Calu3 (cell line): Measurements from ENCODE around the gene HRK. TPM values are rescaled to one million over a fixed set of nuclear protein-coding genes. Genes with fewer than 3 reads are reported as not detected.
"Not testable (repeated sequence)": the region's sequence is repeated elsewhere in the genome, so short reads cannot be mapped to it uniquely, and the experiment has no call there.

Experiments
- BruUV-seq: library from RNA; stranded (reverse); fragments of 400-500 nt; replicated peaks from 2 replicates; lab custom pipeline; 2021; lab: Mats Ljungman, UMichigan
- CTCF ChIA-PET: fragments of 300-600 bp; sonication (Branson Sonifier 250); formaldehyde crosslinking; loops from one replicate; lab custom pipeline; 2022; ENCODE audit warnings: antibody characterized with exemption; lab: Charles Lee
- DNase-seq: peaks from one replicate; pipeline ENCODE4 v3.0.0; 2022
- H3K27ac Mint-ChIP-seq: one replicate; pipeline ENCODE4 v1.8.0; 2022; ENCODE audit warnings: mixed read lengths; ENCODE audit not compliant: unreplicated experiment
- H3K27me3 Mint-ChIP-seq: one replicate; pipeline ENCODE4 v1.8.0; 2022; ENCODE audit warnings: mixed read lengths; ENCODE audit not compliant: unreplicated experiment
- H3K36me3 Mint-ChIP-seq: one replicate; pipeline ENCODE4 v1.8.0; 2022; ENCODE audit warnings: mild to moderate bottlenecking, moderate library complexity, mixed read lengths; ENCODE audit not compliant: insufficient read depth, unreplicated experiment
- H3K4me1 Mint-ChIP-seq: one replicate; pipeline ENCODE4 v1.8.0; 2022; ENCODE audit warnings: mild to moderate bottlenecking, low read depth, mixed read lengths; ENCODE audit not compliant: unreplicated experiment
- H3K4me3 Mint-ChIP-seq: one replicate; pipeline ENCODE4 v1.8.0; 2022; ENCODE audit warnings: mild to moderate bottlenecking, low read depth, moderate library complexity, mixed read lengths; ENCODE audit not compliant: unreplicated experiment
- H3K9me3 Mint-ChIP-seq: one replicate; pipeline ENCODE4 v1.8.0; 2022; ENCODE audit warnings: low read depth, mixed read lengths; ENCODE audit not compliant: unreplicated experiment
- CTCF ChIP-seq: fragments of 200-600 bp; IDR thresholded peaks from one replicate; pipeline ENCODE4 v1.8.0; 2022; ENCODE audit warnings: antibody characterized with exemption; ENCODE audit not compliant: unreplicated experiment
- intact Hi-C: fragments of 100-400 bp; cut with micrococcal nuclease; formaldehyde crosslinking; loops from one replicate; pipeline ENCODE4 v1.10.0; 2022; ENCODE audit not compliant: unreplicated experiment
- total RNA-seq: library from RNA; stranded (reverse); gene quantifications from 2 replicates; pipeline ENCODE4 v1.2.3, GENCODE V29; 2022

HRK gene
- total RNA-seq, 1 experiment from 2014 or later, result not detected

GRCh38 chr12:116820064-116820656 is 61.1 kb downstream of the HRK start:
- Mint-ChIP-seq H3K36me3 (peaks cover 24% of the 10 kb centered on the region), H3K4me1 (peaks cover 8% of the 10 kb centered on the region), H3K9me3 (no peaks in the 10 kb centered on the region), H3K27me3 (no peaks in the 10 kb centered on the region), H3K27ac (peak overlapping the region; percentile 93), H3K4me3 (peak overlapping the region; percentile 78)
- CTCF ChIA-PET, result interaction anchor here (0.6 to 1.7 kb wide), 2 partner anchors 14 to 136 kb away, joined by 3 to 7 read pairs; no protein-coding TSS in a partner anchor
- intact Hi-C loops, result no loop called here
- no peak for TF ChIP-seq CTCF
- DNase-seq, result no peak
- TSS peak; percentile 41 for BruUV-seq

GRCh38 chr12:116818948-116819832 is 62.1 kb downstream of the HRK start:
- peak overlapping the region; percentile 93 for H3K27ac Mint-ChIP-seq
- intact Hi-C loops, result loop anchor here (5.0 kb wide), 2 partner anchors 82 to 98 kb away; partner anchors contain the start of genes RNFT2 and SPRING1
- peak; percentile 96 for DNase-seq
- TF ChIP-seq CTCF, result no peak
- H3K9me3 Mint-ChIP-seq, result no peaks in the 10 kb centered on the region
- peaks cover 24% of the 10 kb centered on the region for H3K36me3 Mint-ChIP-seq
- H3K4me3 Mint-ChIP-seq, result peak overlapping the region; percentile 78
- no peaks in the 10 kb centered on the region for H3K27me3 Mint-ChIP-seq
- BruUV-seq, result TSS peak; percentile 87
- CTCF ChIA-PET, result interaction anchor here (1.7 kb wide), 1 partner anchor 137 kb away, joined by 7 read pairs; no protein-coding TSS in a partner anchor
- peaks cover 8% of the 10 kb centered on the region for H3K4me1 Mint-ChIP-seq

GRCh38 chr12:116818341-116818856 is 62.8 kb downstream of the HRK start:
- CTCF ChIA-PET, result interaction anchor here (0.9 to 1.7 kb wide), 2 partner anchors 12 to 137 kb away, joined by 7 to 10 read pairs; no protein-coding TSS in a partner anchor
- no peak for TF ChIP-seq CTCF

GRCh38 chr12:116814766-116815165 is 66.5 kb downstream of the HRK start:
- H3K9me3 Mint-ChIP-seq, H3K4me3 Mint-ChIP-seq, H3K27ac Mint-ChIP-seq, H3K27me3 Mint-ChIP-seq, DNase-seq, BruUV-seq, CTCF ChIA-PET: not testable (repeated sequence)
- peaks cover 13% of the 10 kb centered on the region for H3K4me1 Mint-ChIP-seq
- H3K36me3 Mint-ChIP-seq, result peaks cover 17% of the 10 kb centered on the region
- intact Hi-C loops, result loop anchor here (5.0 kb wide), 2 partner anchors 77 to 103 kb away; partner anchors contain the start of genes RNFT2 and SPRING1

More at GRCh38 chr12:116818341-116818856, 62.8 kb downstream of the HRK start:
- peak overlapping the region; percentile 78 for H3K4me3 Mint-ChIP-seq
- DNase-seq, result no peak
- H3K4me1 Mint-ChIP-seq, result peaks cover 16% of the 10 kb centered on the region
- no peaks in the 10 kb centered on the region for H3K9me3 Mint-ChIP-seq
- H3K27me3 Mint-ChIP-seq, result no peaks in the 10 kb centered on the region
- H3K36me3 Mint-ChIP-seq, result peaks cover 24% of the 10 kb centered on the region
- intact Hi-C loops, result loop anchor here (5.0 kb wide), 2 partner anchors 81 to 99 kb away; partner anchors contain the start of genes RNFT2 and SPRING1
- peak overlapping the region; percentile 93 for H3K27ac Mint-ChIP-seq
- no TSS peak for BruUV-seq
